ENCODE measurements around the gene IL4I1.

IL4I1 gene

GRCh38 chr19:49875177-49875576 lies 21.5 kb downstream of the IL4I1 start:
- Histone ChIP-seq H3K4me1 (ENCODE audit: control insufficient read depth, insufficient read depth, low read length) (peaks cover 33% of the 10 kb centered on the region), H3K27me3 (replicated peaks; ENCODE audit: control insufficient read depth, insufficient read depth, low read length) (no peaks in the 10 kb centered on the region), H3K9ac (ENCODE audit: low read length) (peak overlapping the region; percentile 99), H3K9me3 (ENCODE audit: control insufficient read depth, low read length) (no peaks in the 10 kb centered on the region), H3K36me3 (ENCODE audit: control insufficient read depth, insufficient read depth, low read length, severe bottlenecking) (peaks cover 28% of the 10 kb centered on the region), H3K4me3 (ENCODE audit: low read length) (peak overlapping the region; percentile 93)
- DNase-seq (ENCODE audit: low read depth), result no peak

- Histone ChIP-seq H3K9ac (ENCODE audit: low read length) (peak overlapping the region; percentile 99), H3K9me3 (ENCODE audit: control insufficient read depth, low read length) (no peaks in the 10 kb centered on the region), H3K27me3 (replicated peaks; ENCODE audit: control insufficient read depth, insufficient read depth, low read length) (no peaks in the 10 kb centered on the region), H3K4me1 (ENCODE audit: control insufficient read depth, insufficient read depth, low read length) (peaks cover 37% of the 10 kb centered on the region), H3K4me3 (ENCODE audit: low read length) (peak overlapping the region; percentile 93), H3K36me3 (ENCODE audit: control insufficient read depth, insufficient read depth, low read length, severe bottlenecking) (peaks cover 25% of the 10 kb centered on the region)
- DNase-seq (ENCODE audit: low read depth), result no peak
Measured at GRCh38 chr19:49874503-49875157, 22.1 kb downstream of the IL4I1 start.

- H3K36me3 ChIP-seq (ENCODE audit: control insufficient read depth, insufficient read depth, low read length, severe bottlenecking), result peaks cover 18% of the 10 kb centered on the region
- no peaks in the 10 kb centered on the region for H3K27me3 ChIP-seq (replicated peaks; ENCODE audit: control insufficient read depth, insufficient read depth, low read length)
- H3K4me3 ChIP-seq (ENCODE audit: low read length), result no peak overlapping the region
- no peak for DNase-seq (ENCODE audit: low read depth)
- peak overlapping the region; percentile 99 for H3K9ac ChIP-seq (ENCODE audit: low read length)
- H3K9me3 ChIP-seq (ENCODE audit: control insufficient read depth, low read length), result no peaks in the 10 kb centered on the region
- H3K4me1 ChIP-seq (ENCODE audit: control insufficient read depth, insufficient read depth, low read length), result peaks cover 38% of the 10 kb centered on the region
Measured at GRCh38 chr19:49873834-49874233, 22.9 kb downstream of the IL4I1 start.

- H3K27me3 ChIP-seq (replicated peaks; ENCODE audit: control insufficient read depth, insufficient read depth, low read length), result no peaks in the 10 kb centered on the region
- no peak overlapping the region for H3K4me3 ChIP-seq (ENCODE audit: low read length)
- H3K9ac ChIP-seq (ENCODE audit: low read length), result peak overlapping the region; percentile 99
- H3K36me3 ChIP-seq (ENCODE audit: control insufficient read depth, insufficient read depth, low read length, severe bottlenecking), result peaks cover 16% of the 10 kb centered on the region
- no peaks in the 10 kb centered on the region for H3K9me3 ChIP-seq (ENCODE audit: control insufficient read depth, low read length)
- H3K4me1 ChIP-seq (ENCODE audit: control insufficient read depth, insufficient read depth, low read length), result peaks cover 39% of the 10 kb centered on the region
- DNase-seq (ENCODE audit: low read depth), result no peak
Measured at GRCh38 chr19:49873129-49873521, 23.6 kb downstream of the IL4I1 start.

GRCh38 chr19:49872245-49873128 lies 24.2 kb downstream of the IL4I1 start:
- Histone ChIP-seq H3K9ac (ENCODE audit: low read length) (peak overlapping the region; percentile 16), H3K4me1 (ENCODE audit: control insufficient read depth, insufficient read depth, low read length) (peaks cover 39% of the 10 kb centered on the region), H3K4me3 (ENCODE audit: low read length) (no peak overlapping the region), H3K27me3 (replicated peaks; ENCODE audit: control insufficient read depth, insufficient read depth, low read length) (no peaks in the 10 kb centered on the region), H3K36me3 (ENCODE audit: control insufficient read depth, insufficient read depth, low read length, severe bottlenecking) (peaks cover 16% of the 10 kb centered on the region), H3K9me3 (ENCODE audit: control insufficient read depth, low read length) (no peaks in the 10 kb centered on the region)
- no peak for DNase-seq (ENCODE audit: low read depth)

- Histone ChIP-seq H3K27me3 (replicated peaks; ENCODE audit: control insufficient read depth, insufficient read depth, low read length) (no peaks in the 10 kb centered on the region), H3K4me3 (ENCODE audit: low read length) (no peak overlapping the region), H3K36me3 (ENCODE audit: control insufficient read depth, insufficient read depth, low read length, severe bottlenecking) (peaks cover 16% of the 10 kb centered on the region), H3K9ac (ENCODE audit: low read length) (peak overlapping the region; percentile 0), H3K9me3 (ENCODE audit: control insufficient read depth, low read length) (no peaks in the 10 kb centered on the region), H3K4me1 (ENCODE audit: control insufficient read depth, insufficient read depth, low read length) (peaks cover 43% of the 10 kb centered on the region)
- DNase-seq (ENCODE audit: low read depth), result no peak
Measured at GRCh38 chr19:49871349-49871985, 25.2 kb downstream of the IL4I1 start.

GRCh38 chr19:49870309-49870901 lies 26.3 kb downstream of the IL4I1 start:
- Histone ChIP-seq H3K9me3 (ENCODE audit: control insufficient read depth, low read length) (no peaks in the 10 kb centered on the region), H3K4me1 (ENCODE audit: control insufficient read depth, insufficient read depth, low read length) (peaks cover 50% of the 10 kb centered on the region), H3K36me3 (ENCODE audit: control insufficient read depth, insufficient read depth, low read length, severe bottlenecking) (peaks cover 16% of the 10 kb centered on the region), H3K27me3 (replicated peaks; ENCODE audit: control insufficient read depth, insufficient read depth, low read length) (no peaks in the 10 kb centered on the region), H3K4me3 (ENCODE audit: low read length) (peak overlapping the region; percentile 76), H3K9ac (ENCODE audit: low read length) (peak overlapping the region; percentile 86)
- DNase-seq (ENCODE audit: low read depth), result no peak

GRCh38 chr19:49869484-49870308 lies 27.0 kb downstream of the IL4I1 start:
- DNase-seq (ENCODE audit: low read depth), result peak; percentile 100
- H3K4me1 ChIP-seq (ENCODE audit: control insufficient read depth, insufficient read depth, low read length), result peaks cover 49% of the 10 kb centered on the region
- peak overlapping the region; percentile 76 for H3K4me3 ChIP-seq (ENCODE audit: low read length)

GRCh38 chr19:49869009-49869483 lies 27.6 kb downstream of the IL4I1 start:
- Histone ChIP-seq H3K4me1 (ENCODE audit: control insufficient read depth, insufficient read depth, low read length) (peaks cover 46% of the 10 kb centered on the region), H3K9ac (ENCODE audit: low read length) (peak overlapping the region; percentile 62), H3K36me3 (ENCODE audit: control insufficient read depth, insufficient read depth, low read length, severe bottlenecking) (peaks cover 20% of the 10 kb centered on the region), H3K27me3 (replicated peaks; ENCODE audit: control insufficient read depth, insufficient read depth, low read length) (no peaks in the 10 kb centered on the region), H3K4me3 (ENCODE audit: low read length) (peak overlapping the region; percentile 71), H3K9me3 (ENCODE audit: control insufficient read depth, low read length) (no peaks in the 10 kb centered on the region)
- no peak for DNase-seq (ENCODE audit: low read depth)

More at GRCh38 chr19:49869484-49870308, 27.0 kb downstream of the IL4I1 start:
- peaks cover 17% of the 10 kb centered on the region for H3K36me3 ChIP-seq (ENCODE audit: control insufficient read depth, insufficient read depth, low read length, severe bottlenecking)
- no peaks in the 10 kb centered on the region for H3K9me3 ChIP-seq (ENCODE audit: control insufficient read depth, low read length)
- peak overlapping the region; percentile 86 for H3K9ac ChIP-seq (ENCODE audit: low read length)
- H3K27me3 ChIP-seq (replicated peaks; ENCODE audit: control insufficient read depth, insufficient read depth, low read length), result no peaks in the 10 kb centered on the region
